ENCODE measurements around the gene CRLF3. TPM values are rescaled to one million over a fixed set of nuclear protein-coding genes. Genes with fewer than 3 reads are reported as not detected.
"Not testable (repeated sequence)": the region's sequence is repeated elsewhere in the genome, so short reads cannot be mapped to it uniquely, and the experiment has no call there.

Gene CRLF3
- total and polyA plus RNA-seq, 2 donors: 6.8 to 15.5 TPM

- Histone ChIP-seq H3K36me3 (ENCODE audit: insufficient read depth) (no peaks in the 10 kb centered on the region), H3K4me3 (ENCODE audit: low read depth, low read length) (peak overlapping the region; percentile 72), H3K27ac (ENCODE audit: low read depth) (peak overlapping the region; percentile 75), H3K4me1 (ENCODE audit: insufficient read depth) (no peaks in the 10 kb centered on the region)
- DNase-seq (ENCODE audit: extremely low spot score): no peak
- under 1% methylated on average over 11 of the region's 11 CpGs for WGBS
Observed at GRCh38 chr17:30824002-30824355, 513 bp downstream of the CRLF3 start.

GRCh38 chr17:30823421-30823820, 1.1 kb downstream of the CRLF3 start:
- no peaks in the 10 kb centered on the region for H3K4me1 ChIP-seq (ENCODE audit: insufficient read depth)
- H3K4me3 ChIP-seq (ENCODE audit: low read depth, low read length): peak overlapping the region; percentile 72
- H3K27ac ChIP-seq (ENCODE audit: low read depth): no peak overlapping the region
- no peak for DNase-seq (ENCODE audit: extremely low spot score)
- no peaks in the 10 kb centered on the region for H3K36me3 ChIP-seq (ENCODE audit: insufficient read depth)
- 37% methylated on average over 7 of the region's 7 CpGs for WGBS

DNA sequence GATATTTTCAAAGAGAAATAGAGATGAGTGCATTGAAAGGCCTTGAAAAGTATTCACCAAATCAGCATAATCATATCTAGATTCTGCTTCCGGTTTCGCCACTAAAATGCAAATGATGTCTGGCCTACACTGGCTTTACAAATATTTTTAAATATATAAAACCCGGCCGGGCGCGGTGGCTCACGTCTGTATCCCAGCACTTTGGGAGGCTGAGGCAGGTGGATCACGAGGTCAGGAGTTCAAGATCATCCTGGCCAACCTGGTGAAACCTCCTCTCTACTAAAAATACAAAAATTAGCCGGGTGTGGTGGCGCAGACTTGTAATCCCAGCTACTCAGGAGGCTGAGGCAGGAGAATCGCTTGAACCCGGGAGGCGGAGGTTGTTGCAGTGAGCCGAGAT, 1.6 kb downstream of the CRLF3 start:
- H3K27ac ChIP-seq (ENCODE audit: low read depth); H3K4me1 ChIP-seq (ENCODE audit: insufficient read depth); DNase-seq (ENCODE audit: extremely low spot score); H3K4me3 ChIP-seq (ENCODE audit: low read depth, low read length); H3K36me3 ChIP-seq (ENCODE audit: insufficient read depth): not testable (repeated sequence)
- WGBS: 88% methylated on average over 14 of the region's 14 CpGs

DNA sequence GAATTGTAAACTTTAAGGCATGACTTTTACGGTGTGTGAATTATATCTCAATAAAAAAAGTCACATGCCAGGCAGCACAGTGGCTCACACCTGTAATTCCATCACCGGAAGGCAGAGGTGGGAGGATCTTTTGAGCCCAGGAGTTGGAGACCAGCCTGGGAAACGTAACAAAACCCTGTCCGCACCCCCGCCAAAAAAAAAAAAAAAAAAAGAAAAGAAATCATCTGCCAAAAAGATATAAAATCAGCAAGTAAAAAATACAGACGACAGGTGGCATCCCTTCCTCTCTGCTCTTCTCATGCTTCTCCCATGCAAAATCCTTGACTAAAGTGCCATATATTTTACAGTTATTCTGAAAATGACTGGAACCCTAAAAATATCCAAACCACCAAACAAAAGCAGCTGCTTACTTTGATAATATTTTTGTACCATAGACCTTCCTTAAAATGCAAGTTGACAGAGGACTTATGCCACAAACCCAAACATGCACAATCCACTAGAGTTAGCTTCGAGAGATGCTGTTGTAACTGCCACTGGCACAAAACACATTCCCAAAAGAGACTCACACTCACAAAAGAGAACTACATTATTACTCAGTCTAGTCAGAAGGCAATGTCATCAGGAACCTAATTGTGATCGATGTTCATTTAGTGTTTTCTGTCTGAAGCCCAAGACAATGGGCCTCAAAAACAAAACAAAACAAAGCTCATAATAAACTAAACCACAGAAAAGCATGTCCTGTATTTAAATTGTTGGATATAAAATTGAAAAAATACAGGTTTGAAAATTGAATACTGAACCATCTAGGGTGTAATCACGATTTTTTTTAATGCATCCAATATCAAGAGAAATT, 2.4 kb downstream of the CRLF3 start:
- 49% methylated on average over 9 of the region's 9 CpGs for WGBS
- Histone ChIP-seq H3K4me1 (ENCODE audit: insufficient read depth) (no peaks in the 10 kb centered on the region), H3K4me3 (ENCODE audit: low read depth, low read length) (no peak overlapping the region), H3K27ac (ENCODE audit: low read depth) (no peak overlapping the region), H3K36me3 (ENCODE audit: insufficient read depth) (no peaks in the 10 kb centered on the region)
- no peak for DNase-seq (ENCODE audit: extremely low spot score)

- 88% methylated on average over 8 of the region's 8 CpGs for WGBS
- Histone ChIP-seq H3K36me3 (ENCODE audit: insufficient read depth) (no peaks in the 10 kb centered on the region), H3K4me1 (ENCODE audit: insufficient read depth) (no peaks in the 10 kb centered on the region), H3K4me3 (ENCODE audit: low read depth, low read length) (no peak overlapping the region), H3K27ac (ENCODE audit: low read depth) (no peak overlapping the region)
- DNase-seq (ENCODE audit: extremely low spot score): no peak
Observed at GRCh38 chr17:30819971-30820705, 4.4 kb downstream of the CRLF3 start.

DNA sequence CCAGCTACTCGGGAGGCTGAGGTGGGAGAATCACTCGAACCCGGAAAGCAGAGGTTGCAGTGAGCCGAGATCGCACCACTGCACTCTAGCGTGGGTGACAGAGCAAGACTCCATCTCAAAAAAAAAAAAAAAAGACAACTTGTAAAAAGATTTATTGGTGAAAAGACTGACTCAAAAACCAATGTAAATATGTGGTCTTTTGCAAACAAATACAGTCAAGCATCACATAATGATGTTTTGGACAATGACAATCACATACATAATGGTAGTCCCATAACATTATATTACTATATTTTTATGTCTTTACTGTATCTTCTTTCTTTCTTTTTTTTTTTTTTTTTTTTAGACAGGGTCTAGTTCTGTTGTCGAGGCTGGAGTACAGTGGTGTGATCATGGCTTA, 8.3 kb downstream of the CRLF3 start:
- no peaks in the 10 kb centered on the region for H3K36me3 ChIP-seq (ENCODE audit: insufficient read depth)
- H3K4me1 ChIP-seq (ENCODE audit: insufficient read depth): no peaks in the 10 kb centered on the region
- no peak overlapping the region for H3K27ac ChIP-seq (ENCODE audit: low read depth)
- DNase-seq (ENCODE audit: extremely low spot score): no peak
- no peak overlapping the region for H3K4me3 ChIP-seq (ENCODE audit: low read depth, low read length)
- 95% methylated on average over 7 of the region's 7 CpGs for WGBS

DNA sequence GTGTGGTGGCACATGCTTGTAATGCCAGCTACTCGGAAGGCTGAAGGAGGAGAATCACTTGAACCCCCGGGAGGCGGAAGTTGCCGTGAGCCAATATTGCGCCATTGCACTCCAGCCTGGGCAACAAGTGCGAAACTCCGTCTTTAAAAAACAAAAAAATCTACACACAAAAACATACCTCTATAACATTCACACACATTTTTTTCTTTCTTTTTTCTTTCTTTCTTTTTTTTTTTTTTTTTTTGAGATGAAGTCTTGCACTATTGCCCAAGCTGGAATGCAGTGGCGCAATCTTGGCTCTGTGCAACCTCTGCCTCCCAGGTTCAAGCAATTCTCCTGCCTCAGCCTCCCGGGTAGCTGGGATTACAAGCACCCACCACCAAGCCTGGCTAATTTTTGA, 9.6 kb downstream of the CRLF3 start:
- not testable (repeated sequence) for H3K36me3 ChIP-seq (ENCODE audit: insufficient read depth); H3K27ac ChIP-seq (ENCODE audit: low read depth); H3K4me1 ChIP-seq (ENCODE audit: insufficient read depth); H3K4me3 ChIP-seq (ENCODE audit: low read depth, low read length); DNase-seq (ENCODE audit: extremely low spot score)
- WGBS: 98% methylated on average over 9 of the region's 9 CpGs

GRCh38 chr17:30814236-30814635, 10.3 kb downstream of the CRLF3 start:
- H3K27ac ChIP-seq (ENCODE audit: low read depth); DNase-seq (ENCODE audit: extremely low spot score); H3K4me1 ChIP-seq (ENCODE audit: insufficient read depth); H3K36me3 ChIP-seq (ENCODE audit: insufficient read depth); H3K4me3 ChIP-seq (ENCODE audit: low read depth, low read length): not testable (repeated sequence)
- WGBS: 93% methylated on average over 12 of the region's 12 CpGs

DNA sequence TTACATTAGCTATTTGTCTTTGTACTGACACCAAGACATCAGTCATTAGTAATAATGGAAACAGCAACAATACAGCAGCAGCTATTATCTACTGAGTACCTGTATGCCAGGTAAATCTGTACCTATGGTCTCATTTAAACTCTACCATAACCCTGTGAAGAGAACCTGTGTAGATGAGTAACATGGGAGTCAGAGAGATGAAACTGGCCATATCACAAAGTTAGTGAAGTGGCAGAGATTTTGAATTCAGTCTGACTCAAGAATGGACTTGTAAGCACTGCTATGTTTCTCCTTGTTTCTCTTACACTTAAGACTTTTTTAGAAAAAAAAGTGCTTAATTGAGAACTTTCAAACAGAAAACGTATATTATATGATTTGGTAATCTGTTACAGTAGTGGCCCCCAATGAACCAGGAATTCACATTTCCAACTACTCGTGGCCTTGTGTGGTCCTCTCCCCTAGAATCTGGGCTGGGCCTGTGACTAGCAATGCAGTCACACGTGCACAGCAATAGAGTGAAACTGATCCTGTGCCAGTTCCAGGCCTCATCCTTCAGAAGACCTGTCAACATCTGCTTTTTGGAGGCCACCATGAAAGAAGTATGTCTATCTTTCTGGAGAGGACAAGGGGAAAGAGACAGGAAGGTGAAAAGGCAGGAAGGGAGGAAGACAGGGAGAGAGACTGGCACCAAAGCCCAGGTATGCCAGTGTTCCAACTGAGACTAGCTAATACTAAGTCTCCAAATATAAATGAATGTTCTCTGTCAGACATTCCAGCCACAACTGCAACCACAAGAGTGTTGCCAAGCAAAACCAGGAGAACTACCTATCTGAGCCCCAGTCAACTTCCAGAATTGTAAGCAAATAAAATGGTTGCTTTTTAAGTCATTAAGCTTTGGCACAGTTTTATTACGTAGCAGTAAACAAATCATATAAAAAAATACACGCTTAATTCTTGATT, 12.0 kb downstream of the CRLF3 start:
- H3K36me3 ChIP-seq (ENCODE audit: insufficient read depth): no peaks in the 10 kb centered on the region
- H3K4me1 ChIP-seq (ENCODE audit: insufficient read depth): no peaks in the 10 kb centered on the region
- no peak for DNase-seq (ENCODE audit: extremely low spot score)
- H3K27ac ChIP-seq (ENCODE audit: low read depth): no peak overlapping the region
- no peak overlapping the region for H3K4me3 ChIP-seq (ENCODE audit: low read depth, low read length)
- WGBS: 72% methylated on average over 5 of the region's 5 CpGs

DNA sequence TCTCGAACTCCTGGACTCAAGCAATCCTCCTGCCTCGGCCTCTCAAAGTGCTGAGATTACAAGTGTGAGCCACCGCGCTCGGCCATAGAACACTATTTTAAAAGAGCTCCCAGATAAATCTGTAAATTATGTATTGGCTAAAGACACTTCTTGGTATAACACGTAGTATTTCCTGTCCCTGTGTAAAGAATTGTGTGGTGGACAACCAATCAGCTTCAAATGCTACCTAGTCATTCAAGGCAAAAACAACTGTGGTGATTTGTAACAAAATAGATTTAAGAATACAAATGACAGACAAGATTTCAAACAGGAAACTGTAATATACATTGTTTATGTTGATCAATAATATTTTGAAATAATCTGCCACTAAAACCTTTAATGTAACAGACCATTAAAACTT, 14.6 kb downstream of the CRLF3 start:
- Histone ChIP-seq H3K4me1 (ENCODE audit: insufficient read depth) (no peaks in the 10 kb centered on the region), H3K4me3 (ENCODE audit: low read depth, low read length) (no peak overlapping the region), H3K36me3 (ENCODE audit: insufficient read depth) (no peaks in the 10 kb centered on the region), H3K27ac (ENCODE audit: low read depth) (no peak overlapping the region)
- 96% methylated on average over 6 of the region's 6 CpGs for WGBS
- no peak for DNase-seq (ENCODE audit: extremely low spot score)

DNA sequence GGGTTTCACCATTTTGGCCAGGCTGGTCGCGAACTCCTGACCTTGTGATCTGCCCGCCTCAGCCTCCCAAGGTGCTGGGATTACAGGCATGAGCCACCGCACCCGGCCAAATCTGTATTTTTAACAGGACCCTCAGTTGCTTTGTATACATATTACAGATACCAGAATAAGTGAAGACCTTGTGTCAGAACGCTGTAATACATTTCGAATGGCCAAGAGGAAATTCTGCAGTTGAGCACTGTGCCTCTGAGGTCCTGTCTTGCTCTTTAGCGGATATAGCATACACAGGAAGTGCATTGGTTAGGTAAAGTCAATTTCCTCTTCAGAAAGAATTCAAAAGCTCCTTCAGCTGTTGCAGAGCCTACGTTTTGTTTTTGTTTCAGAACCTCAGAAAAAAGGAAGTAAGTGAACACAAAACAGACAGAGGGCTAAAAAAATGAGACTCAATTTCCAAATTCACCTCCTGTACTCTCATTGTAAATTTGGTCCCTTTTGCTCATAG, 15.7 kb downstream of the CRLF3 start:
- DNase-seq (ENCODE audit: extremely low spot score): no peak
- WGBS: 74% methylated on average over 9 of the region's 9 CpGs
- no peaks in the 10 kb centered on the region for H3K36me3 ChIP-seq (ENCODE audit: insufficient read depth)
- H3K4me3 ChIP-seq (ENCODE audit: low read depth, low read length): no peak overlapping the region
- no peak overlapping the region for H3K27ac ChIP-seq (ENCODE audit: low read depth)
- no peaks in the 10 kb centered on the region for H3K4me1 ChIP-seq (ENCODE audit: insufficient read depth)

DNA sequence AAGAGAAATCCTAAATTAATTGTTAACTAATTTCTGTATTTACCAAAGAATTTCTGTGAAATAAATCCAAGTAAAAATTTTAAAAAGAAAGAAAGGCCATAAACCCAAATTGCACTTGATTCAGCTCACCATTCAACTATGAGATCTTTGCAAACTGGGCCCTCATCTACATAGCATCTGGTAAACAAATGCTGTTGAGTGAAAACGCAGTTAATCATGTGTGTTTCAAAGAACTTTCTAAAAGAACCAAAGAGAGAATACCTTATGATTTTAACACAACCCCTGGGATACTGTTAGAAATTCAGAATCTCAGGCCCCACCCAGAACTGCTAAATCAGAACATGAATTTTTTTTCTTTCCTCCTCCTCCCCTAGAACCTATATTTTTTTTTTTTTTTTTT, 16.6 kb downstream of the CRLF3 start:
- H3K4me1 ChIP-seq (ENCODE audit: insufficient read depth): no peaks in the 10 kb centered on the region
- no peaks in the 10 kb centered on the region for H3K36me3 ChIP-seq (ENCODE audit: insufficient read depth)
- H3K27ac ChIP-seq (ENCODE audit: low read depth): no peak overlapping the region
- H3K4me3 ChIP-seq (ENCODE audit: low read depth, low read length): no peak overlapping the region
- WGBS: 86% methylated on average over 1 of the region's 1 CpG
- DNase-seq (ENCODE audit: extremely low spot score): no peak

GRCh38 chr17:30805944-30806456, 18.5 kb downstream of the CRLF3 start:
- Histone ChIP-seq H3K4me1 (ENCODE audit: insufficient read depth) (no peaks in the 10 kb centered on the region), H3K27ac (ENCODE audit: low read depth) (no peak overlapping the region), H3K36me3 (ENCODE audit: insufficient read depth) (peaks cover 2% of the 10 kb centered on the region), H3K4me3 (ENCODE audit: low read depth, low read length) (no peak overlapping the region)
- DNase-seq (ENCODE audit: extremely low spot score): no peak
- 86% methylated on average over 2 of the region's 2 CpGs for WGBS

Measured in urinary bladder (tissue), 4 donors.